Common myeloid progenitor, CD34-positive (primary cell): Measurements from ENCODE around the gene SCAMP5.

Source experiments
- CTCF ChIA-PET: fragments of 350-600 bp; sonication (Branson Sonifier 250); formaldehyde crosslinking; loops from one replicate; lab custom pipeline; 2021; ENCODE audit warnings: antibody characterized with exemption; lab: Charles Lee
- POLR2A ChIA-PET: fragments of 350-600 bp; sonication (Branson Sonifier 250); formaldehyde crosslinking; loops from one replicate; lab custom pipeline; 2021; ENCODE audit warnings: antibody characterized with exemption; lab: Charles Lee
- DNase-seq, 3 donors: peaks; one replicate each; pipeline versions ENCODE4 v3.0.0 to v3.0.0-alpha.2; 2013
- H3K27ac ChIP-seq, 2 experiments: 1 replicate in 1 of 2; 2 replicates in 1 of 2; pipeline ENCODE4 v1.7.0; 2013; ENCODE audit warnings: inconsistent platforms in 2 of 2, low read length in 2 of 2, mild to moderate bottlenecking in 2 of 2, low read depth in 1 of 2, moderate library complexity in 1 of 2; ENCODE audit not compliant: severe bottlenecking in 2 of 2, insufficient read depth in 1 of 2, poor library complexity in 1 of 2
- H3K27me3 ChIP-seq, 5 experiments: replicated peaks in 2 of 5; 1 replicate in 3 of 5; 2 replicates in 2 of 5; pipeline versions ENCODE4 v1.6.1 to v1.7.0; 2013; ENCODE audit warnings: low read length in 4 of 5, mild to moderate bottlenecking in 2 of 5, moderate library complexity in 2 of 5, inconsistent platforms in 1 of 5; ENCODE audit not compliant: insufficient read depth in 5 of 5, control insufficient read depth in 4 of 5
- H3K36me3 ChIP-seq, 4 experiments: 1 replicate in 2 of 4; 2 replicates in 2 of 4; pipeline versions ENCODE4 v1.6.1 to v1.7.0; 2013; ENCODE audit warnings: low read length in 3 of 4, control low read depth in 1 of 4, mild to moderate bottlenecking in 1 of 4; ENCODE audit not compliant: control insufficient read depth in 4 of 4, insufficient read depth in 4 of 4
- H3K4me1 ChIP-seq, 4 experiments: 1 replicate in 3 of 4; 2 replicates in 1 of 4; pipeline versions ENCODE4 v1.6.1 to v1.7.1; 2013; ENCODE audit warnings: low read length in 3 of 4, mild to moderate bottlenecking in 3 of 4, control low read depth in 1 of 4, inconsistent platforms in 1 of 4, moderate library complexity in 1 of 4; ENCODE audit not compliant: control insufficient read depth in 4 of 4, insufficient read depth in 4 of 4; ENCODE audit errors: control extremely low read depth in 1 of 4
- H3K4me3 ChIP-seq, 7 experiments: 1 replicate in 4 of 7; 2 replicates in 3 of 7; pipeline versions ENCODE4 v1.5.1 to v1.7.0; 2013; ENCODE audit warnings: mild to moderate bottlenecking in 7 of 7, low read length in 6 of 7, moderate library complexity in 6 of 7, inconsistent platforms in 2 of 7, low read depth in 2 of 7, control low read depth in 1 of 7; ENCODE audit not compliant: insufficient read depth in 4 of 7, control insufficient read depth in 1 of 7; ENCODE audit errors: extremely low read depth in 1 of 7
- H3K9me3 ChIP-seq, 5 experiments: 1 replicate in 4 of 5; 2 replicates in 1 of 5; pipeline versions ENCODE4 v1.6.1 to v1.7.1; 2013; ENCODE audit warnings: low read length in 4 of 5, mild to moderate bottlenecking in 2 of 5, inconsistent platforms in 1 of 5, low read depth in 1 of 5, moderate library complexity in 1 of 5; ENCODE audit not compliant: control insufficient read depth in 4 of 5, insufficient read depth in 2 of 5; ENCODE audit errors: control extremely low read depth in 1 of 5
- WGBS: methylation state at CpG from one replicate; pipeline ENCODE4 v1.1.5; 2013; ENCODE audit not compliant: insufficient coverage; 5-methylcytosine and 5-hydroxymethylcytosine counted together

The SCAMP5 gene

DNA sequence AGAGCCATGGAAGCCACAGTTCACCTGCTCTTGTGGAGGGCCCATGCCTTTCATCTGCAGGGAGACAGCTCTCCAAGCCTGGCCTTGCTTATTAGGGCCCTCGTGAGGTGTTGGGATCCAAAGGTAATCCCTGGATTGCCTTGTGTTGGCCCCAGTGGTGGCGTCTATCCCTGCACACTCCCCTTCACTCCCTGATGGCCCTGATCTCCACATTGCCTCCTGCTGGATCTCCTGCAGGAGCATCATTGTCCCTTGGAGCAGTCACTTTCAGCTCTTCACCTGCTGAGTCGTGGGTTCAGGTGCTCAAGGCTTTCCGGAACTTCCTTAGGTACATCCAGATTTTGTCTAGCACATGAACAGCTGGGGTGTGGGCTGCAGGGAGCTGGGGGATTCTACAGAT is 35.1 kb downstream of the SCAMP5 start:
- WGBS = 100% methylated on average over 4 of the region's 4 CpGs
- Histone ChIP-seq H3K4me3 (peak overlapping the region in 3 of 7 experiments; percentile 19 to 46 (median 44)), H3K36me3 (peaks cover 0 to 22% (median 4%) of the 10 kb centered on the region in 4 experiments), H3K27ac (no peak overlapping the region), H3K9me3 (no peaks in the 10 kb centered on the region), H3K4me1 (peaks cover 0 to 92% (median 76%) of the 10 kb centered on the region in 4 experiments), H3K27me3 (no peaks in the 10 kb centered on the region)
- DNase-seq = no peak
- CTCF ChIA-PET = interaction anchor here (1.5 to 10.7 kb wide), 9 partner anchors 43 to 185 kb away, joined by 3 to 140 read pairs (median 12); partner anchors contain the start of gene C15orf39
- POLR2A ChIA-PET = interaction anchor here (0.6 to 2.8 kb wide), 5 partner anchors 13 to 186 kb away, joined by 4 to 32 read pairs (median 11); partner anchors contain the start of gene C15orf39

DNA sequence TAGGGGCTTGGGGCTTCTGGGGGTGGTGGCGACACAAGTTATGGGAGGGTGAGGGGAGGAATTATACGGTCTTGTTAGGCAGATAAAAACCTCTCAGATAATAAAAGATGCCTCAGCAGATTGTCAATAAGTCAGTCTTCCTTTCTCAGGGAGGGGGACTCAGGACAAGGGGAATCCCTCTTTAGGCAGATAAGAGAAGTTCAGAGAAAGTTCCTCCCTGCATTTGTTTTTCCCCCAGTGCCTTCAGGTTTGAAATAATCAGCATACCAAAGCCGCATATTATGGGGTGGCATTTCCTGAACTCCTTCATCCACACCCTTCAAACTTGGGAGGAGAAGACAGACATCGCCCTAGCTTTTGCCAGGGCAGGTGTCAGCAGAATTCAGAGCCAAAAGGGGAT is 36.5 kb downstream of the SCAMP5 start:
- Histone ChIP-seq H3K4me3 (peak overlapping the region in 1 of 7 experiments; percentile 20), H3K9me3 (no peaks in the 10 kb centered on the region), H3K27ac (peak overlapping the region; percentile 29 to 50), H3K4me1 (peaks cover 0 to 89% (median 72%) of the 10 kb centered on the region in 4 experiments), H3K36me3 (peaks cover 0 to 17% (median 0%) of the 10 kb centered on the region in 4 experiments), H3K27me3 (no peaks in the 10 kb centered on the region)
- CTCF ChIA-PET = interaction anchor here (1.1 to 10.7 kb wide), 6 partner anchors 17 to 174 kb away, joined by 4 to 140 read pairs (median 12); partner anchors contain the start of gene C15orf39
- POLR2A ChIA-PET = interaction anchor here (0.7 kb wide), 1 partner anchor 20 kb away, joined by 3 read pairs; no protein-coding TSS in a partner anchor
- peak in 1 of 3 donors; percentile 34 for DNase-seq
- 40% methylated on average over 2 of the region's 4 CpGs for WGBS

DNA sequence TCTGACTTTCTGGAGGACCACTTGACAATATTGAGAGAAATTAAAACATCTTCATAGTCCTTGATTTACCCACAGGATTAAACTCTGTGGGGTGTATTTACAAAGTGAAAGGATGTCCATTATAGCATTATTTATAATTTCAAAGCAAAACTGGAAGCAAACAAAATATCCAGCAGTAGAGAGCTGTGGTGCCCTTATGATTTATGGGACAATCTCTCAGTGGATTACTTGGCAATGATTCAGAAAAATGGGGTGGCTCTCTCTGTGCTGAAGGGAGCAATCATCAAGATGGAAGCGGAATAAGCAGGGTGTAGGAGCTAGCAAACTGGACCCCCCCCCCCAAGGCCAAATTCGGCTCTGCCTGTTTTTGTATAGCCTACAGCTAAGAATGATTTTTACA is 37.0 kb downstream of the SCAMP5 start:
- H3K9me3 ChIP-seq = no peaks in the 10 kb centered on the region
- no CpG with 5 or more reads among the region's 2 CpGs for WGBS
- no peaks in the 10 kb centered on the region for H3K27me3 ChIP-seq
- peak overlapping the region; percentile 29 to 50 for H3K27ac ChIP-seq
- H3K4me1 ChIP-seq = peaks cover 0 to 90% (median 73%) of the 10 kb centered on the region in 4 experiments
- peak in 2 of 3 donors; percentile 61 for DNase-seq
- CTCF ChIA-PET = interaction anchor here (0.7 to 10.7 kb wide), 3 partner anchors 146 to 174 kb away, joined by 4 to 140 read pairs (median 30); partner anchors contain the start of gene C15orf39
- POLR2A ChIA-PET = interaction anchor here (0.6 to 0.7 kb wide), 2 partner anchors 19 to 169 kb away, joined by 3 read pairs; no protein-coding TSS in a partner anchor
- H3K4me3 ChIP-seq = peak overlapping the region in 1 of 7 experiments; percentile 20
- peaks cover 0 to 22% (median 0%) of the 10 kb centered on the region in 4 experiments for H3K36me3 ChIP-seq

DNA sequence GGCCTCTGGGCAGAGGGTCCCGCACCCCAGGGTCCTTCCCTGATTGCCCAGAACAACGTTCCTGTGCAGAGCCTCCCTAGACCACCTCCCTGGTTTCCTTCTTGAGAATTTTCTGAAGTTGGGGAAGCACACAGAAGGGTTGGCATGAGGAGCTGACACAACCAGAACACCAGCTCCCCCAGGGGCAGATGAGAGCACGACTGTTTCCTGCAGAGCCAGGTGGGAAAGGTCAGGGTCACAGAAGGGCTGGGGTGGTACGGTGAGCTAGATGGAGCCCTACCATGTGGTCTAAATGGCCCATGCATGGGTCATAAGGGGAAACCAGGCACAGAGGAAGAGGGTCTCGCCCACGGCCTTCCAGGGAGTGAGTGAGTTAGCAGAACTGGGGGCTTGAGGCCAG is 38.4 kb downstream of the SCAMP5 start:
- peaks cover 0 to 18% (median 0%) of the 10 kb centered on the region in 4 experiments for H3K36me3 ChIP-seq
- ChIA-PET POLR2A (interaction anchor here (1.2 to 2.2 kb wide), 2 partner anchors 10 to 168 kb away, joined by 4 to 12 read pairs; partner anchors contain the start of gene C15orf39), CTCF (interaction anchor here (0.9 to 12.6 kb wide), 5 partner anchors 10 to 174 kb away, joined by 3 to 191 read pairs (median 7); partner anchors contain the start of gene PPCDC)

DNA sequence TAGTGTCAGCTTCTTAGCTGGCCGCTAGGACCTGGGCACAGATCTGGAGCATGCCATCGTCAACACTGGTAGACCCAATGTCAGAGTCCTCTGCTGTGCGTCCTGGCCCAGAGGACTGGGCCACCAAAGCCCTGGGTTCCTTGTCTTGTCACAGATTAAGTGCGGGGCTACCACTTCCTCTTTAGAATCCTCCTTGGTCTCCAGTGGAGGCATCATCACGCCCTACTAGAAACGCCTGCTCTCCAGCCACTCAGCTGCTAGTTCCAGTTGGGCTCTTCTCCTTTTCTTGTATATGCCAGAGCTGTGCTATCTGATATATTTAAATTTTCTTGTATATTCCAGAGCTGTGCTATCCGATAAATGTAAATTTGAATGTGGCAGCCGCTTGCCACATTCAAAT is 39.3 kb downstream of the SCAMP5 start:
- Histone ChIP-seq H3K4me3 (no peak overlapping the region), H3K27ac (no peak overlapping the region), H3K27me3 (no peaks in the 10 kb centered on the region), H3K9me3 (no peaks in the 10 kb centered on the region), H3K36me3 (peaks cover 0 to 18% (median 0%) of the 10 kb centered on the region in 4 experiments), H3K4me1 (peaks cover 6 to 90% (median 70%) of the 10 kb centered on the region in 4 experiments)
- 91% methylated on average over 5 of the region's 8 CpGs for WGBS
- ChIA-PET POLR2A (interaction anchor here (1.2 to 2.2 kb wide), 2 partner anchors 9 to 167 kb away, joined by 4 to 12 read pairs; partner anchors contain the start of gene C15orf39), CTCF (interaction anchor here (0.9 to 12.6 kb wide), 5 partner anchors 9 to 173 kb away, joined by 3 to 191 read pairs (median 7); partner anchors contain the start of gene PPCDC)
- peak in 2 of 3 donors; percentile 66 to 73 for DNase-seq

More for the DNA sequence above, 38.4 kb downstream of the SCAMP5 start:
- WGBS = 73% methylated on average over 6 of the region's 6 CpGs
- Histone ChIP-seq H3K9me3 (no peaks in the 10 kb centered on the region), H3K4me1 (peaks cover 0 to 90% (median 70%) of the 10 kb centered on the region in 4 experiments), H3K27ac (no peak overlapping the region), H3K4me3 (no peak overlapping the region), H3K27me3 (no peaks in the 10 kb centered on the region)
- no peak for DNase-seq

DNA sequence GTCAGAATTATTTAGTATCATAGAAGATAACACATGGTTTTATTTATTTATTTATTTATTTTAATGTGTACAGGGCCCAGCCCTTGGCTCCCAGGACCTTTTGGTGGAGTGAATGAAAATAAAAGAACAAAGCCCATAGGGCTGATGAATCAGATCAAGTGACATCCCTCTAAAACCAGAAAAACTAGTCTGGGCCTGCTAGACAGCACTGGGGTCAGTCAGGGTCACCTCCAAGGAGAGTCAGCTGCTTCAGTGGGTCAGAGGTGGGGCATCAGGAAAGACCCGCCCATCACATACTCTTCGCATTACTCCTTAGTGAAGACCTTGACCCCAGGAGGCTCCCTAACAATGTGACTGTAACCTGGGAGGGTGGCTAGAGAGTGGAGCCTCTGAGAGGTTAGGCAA is 40.9 kb downstream of the SCAMP5 start:
- Histone ChIP-seq H3K36me3 (peaks cover 0 to 11% (median 0%) of the 10 kb centered on the region in 4 experiments), H3K9me3 (no peaks in the 10 kb centered on the region), H3K27me3 (no peaks in the 10 kb centered on the region), H3K27ac (no peak overlapping the region), H3K4me1 (peaks cover 6 to 89% (median 66%) of the 10 kb centered on the region in 4 experiments), H3K4me3 (no peak overlapping the region)
- no peak for DNase-seq
- CTCF ChIA-PET = interaction anchor here (1.4 to 12.6 kb wide), 5 partner anchors 31 to 172 kb away, joined by 3 to 191 read pairs (median 4); no protein-coding TSS in a partner anchor
- 100% methylated on average over 2 of the region's 2 CpGs for WGBS
- POLR2A ChIA-PET = interaction anchor here (1.1 to 1.6 kb wide), 3 partner anchors 13 to 169 kb away, joined by 3 to 4 read pairs (median 3); partner anchors contain the start of genes C15orf39 and PPCDC
